Spleen (tissue), 11 donors: ENCODE measurements around the gene NDRG4. TPM values are rescaled to one million over a fixed set of nuclear protein-coding genes. Genes with fewer than 3 reads are reported as not detected.

Source experiments
- DNase-seq: peaks from one replicate; pipeline ENCODE4 v3.0.0-alpha.2; 2020
- H3K27ac ChIP-seq, 8 donors: fragments of 200-600 bp; sonication (generic) in 7 of 8; 1 replicate in 4 of 8; 2 replicates in 4 of 8; pipeline versions ENCODE4 v1.5.0 to v1.8.0; 2016 to 2021; ENCODE audit warnings: inconsistent platforms in 4 of 8, mild to moderate bottlenecking in 4 of 8, moderate library complexity in 1 of 8
- H3K27me3 ChIP-seq, 7 donors: fragments of 200-600 bp; sonication (generic) in 6 of 7; replicated peaks in 1 of 7; 1 replicate in 4 of 7; 2 replicates in 3 of 7; pipeline versions ENCODE4 v1.5.0 to v1.8.0; 2016 to 2021; ENCODE audit warnings: inconsistent platforms in 3 of 7, mild to moderate bottlenecking in 1 of 7
- H3K36me3 ChIP-seq, 6 donors: fragments of 200-600 bp; sonication (generic) in 5 of 6; 1 replicate in 4 of 6; 2 replicates in 2 of 6; pipeline versions ENCODE4 v1.5.0 to v1.8.0; 2016 to 2021; ENCODE audit warnings: inconsistent platforms in 2 of 6
- H3K4me1 ChIP-seq, 6 donors: fragments of 200-600 bp; sonication (generic) in 5 of 6; 1 replicate in 3 of 6; 2 replicates in 3 of 6; pipeline versions ENCODE4 v1.5.0 to v1.8.0; 2016 to 2021; ENCODE audit warnings: inconsistent platforms in 3 of 6
- H3K4me3 ChIP-seq, 8 donors: fragments of 200-600 bp; sonication (generic) in 7 of 8; 1 replicate in 4 of 8; 2 replicates in 4 of 8; pipeline versions ENCODE4 v1.5.0 to v1.8.0; 2016 to 2021; ENCODE audit warnings: inconsistent platforms in 4 of 8, mild to moderate bottlenecking in 4 of 8, moderate library complexity in 2 of 8
- H3K9me3 ChIP-seq, 8 donors: fragments of 200-600 bp; sonication (generic) in 7 of 8; 1 replicate in 4 of 8; 2 replicates in 4 of 8; pipeline versions ENCODE4 v1.5.0 to v1.8.0; 2016 to 2021; ENCODE audit warnings: inconsistent platforms in 4 of 8
- CTCF ChIP-seq, 11 experiments: fragments of 200-600 bp in 7 of 11; fragments of 450-650 bp in 4 of 11; sonication (generic) in 4 of 11; IDR thresholded peaks in 8 of 11; conservative IDR thresholded peaks in 3 of 11; 1 replicate in 7 of 11; 2 replicates in 4 of 11; pipeline versions ENCODE4 v1.4.0 to v1.8.0; 2016 to 2021; ENCODE audit warnings: antibody characterized with exemption in 11 of 11, inconsistent platforms in 4 of 11, mild to moderate bottlenecking in 1 of 11
- POLR2A ChIP-seq, 3 donors: fragments of 450-650 bp; IDR thresholded peaks; one replicate each; pipeline ENCODE4 v1.5.1; 2017; ENCODE audit warnings: antibody characterized with exemption in 3 of 3, mild to moderate bottlenecking in 1 of 3
- POLR2AphosphoS5 ChIP-seq, 3 donors: sonication (generic); formaldehyde crosslinking; IDR thresholded peaks; one replicate each; pipeline ENCODE4 v1.5.1; 2017; ENCODE audit warnings: antibody characterized with exemption in 3 of 3
- WGBS, 5 donors: extraction: QIAGEN DNeasy Blood & Tissue Kit in 3 of 5; methylation state at CpG; one replicate each; pipeline versions ENCODE4 v1.1.5 to v1.1.7; 2013 to 2018; 5-methylcytosine and 5-hydroxymethylcytosine counted together
- intact Hi-C: fragments of 100-400 bp; cut with DNase I; formaldehyde crosslinking; loops from one replicate; pipeline ENCODE4 v1.15.0; 2023; ENCODE audit warnings: low total_unique reads
- polyA plus RNA-seq, 3 donors: library from polyadenylated mRNA; stranded (reverse); fragments of 200-250 nt; gene quantifications; one replicate each; pipeline ENCODE4 v1.2.1, GENCODE V29; 2013
- total RNA-seq, 7 donors: library from RNA; depleted of rRNA in 3 of 7; stranded (reverse); fragments of >200 nt in 3 of 7; fragmentation: NEBNext Ultra II Directional in 4 of 7; extraction: Animal tissue kit (Norgen Biotek cat#: 25700) in 4 of 7; gene quantifications; one replicate each; pipeline versions ENCODE4 v1.1.0 to v1.2.1, GENCODE V29; 2016 to 2021
- donor health status: healthy with polysubstance abuse.
- donor health status: DM: no; HTN: no; CAD: no; lungs with moderate emphysema.
- donor health status: DM: no; HTN: no; CAD: no.
- donor health status: Bipolar disorder and iron deficiency.
- donor health status: healthy.
- donor health status: DM: no; HTN: no; CAD: no.
- donor health status: DM: yes; HTN: yes; CAD: no.

NDRG4 gene
- total and polyA plus RNA-seq, 10 donors = 9.4 to 115 (median 43.6) TPM

DNA sequence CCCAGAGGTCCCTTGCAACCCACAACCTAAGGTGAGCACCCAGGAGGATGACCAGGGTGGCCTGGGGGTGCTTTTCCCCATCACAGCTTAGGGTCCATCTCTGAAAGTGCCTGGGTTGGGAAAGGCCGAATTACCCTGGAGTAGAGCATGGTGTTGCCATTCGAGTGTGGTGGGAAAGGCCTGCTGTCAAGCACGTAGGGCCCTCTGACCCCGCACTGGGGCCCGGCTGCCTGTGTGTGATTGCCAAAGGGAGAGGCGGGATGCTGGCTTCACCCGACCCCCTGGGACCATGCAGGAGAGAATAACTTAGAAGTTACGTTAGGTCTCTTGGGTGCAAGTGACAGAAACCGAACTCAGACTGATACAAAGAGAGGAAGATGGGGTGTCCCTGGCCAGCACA is 27.7 kb upstream of the NDRG4 start:
- intact Hi-C loops = no loop called here
- Histone ChIP-seq H3K4me1 (peaks cover 0 to 41% (median 14%) of the 10 kb centered on the region in 6 donors), H3K4me3 (no peak overlapping the region), H3K27ac (peak overlapping the region in 6 of 8 donors; percentile 38 to 84 (median 76)), H3K9me3 (no peaks in the 10 kb centered on the region), H3K36me3 (no peaks in the 10 kb centered on the region), H3K27me3 (peaks cover 0 to 20% (median 0%) of the 10 kb centered on the region in 7 donors)
- 85 to 94% (median 87%) methylated on average over 9 of the region's 9 CpGs for WGBS, 5 donors
- peak; percentile 55 for DNase-seq
- no peak for TF ChIP-seq CTCF (IDR thresholded peaks at IDR 0.05 in 8 of 11, conservative IDR thresholded peaks at IDR 0.05 in 3 of 11)
- TF ChIP-seq POLR2AphosphoS5 (IDR thresholded peaks at IDR 0.05) = no peak
- no peak for TF ChIP-seq POLR2A (IDR thresholded peaks at IDR 0.05)

DNA sequence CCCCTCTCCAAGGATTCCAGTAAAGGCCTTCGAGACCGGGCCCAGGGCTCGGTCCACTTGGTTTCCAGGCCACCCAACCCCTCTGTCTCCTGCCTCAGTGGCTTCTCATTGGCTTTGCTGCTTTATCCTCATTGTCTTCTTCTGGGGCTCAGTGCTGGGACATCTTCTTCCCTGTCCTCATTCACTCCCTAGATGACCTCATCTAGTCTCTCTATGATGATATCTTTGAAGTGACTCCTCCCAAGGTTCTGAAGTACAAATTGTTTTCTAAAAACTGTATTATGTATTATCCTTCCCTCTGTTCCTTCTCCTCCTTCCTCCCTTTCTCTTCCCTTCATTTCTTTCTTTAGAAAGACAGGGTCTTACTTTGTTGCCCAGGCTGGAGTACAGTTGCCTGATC is 27.1 kb upstream of the NDRG4 start:
- WGBS, 5 donors = 84 to 100% (median 94%) methylated on average over 3 of the region's 3 CpGs
- no peak for DNase-seq
- no peaks in the 10 kb centered on the region for H3K9me3 ChIP-seq
- intact Hi-C loops = no loop called here
- H3K4me1 ChIP-seq = peaks cover 0 to 44% (median 14%) of the 10 kb centered on the region in 6 donors
- H3K36me3 ChIP-seq = no peaks in the 10 kb centered on the region
- H3K27me3 ChIP-seq = peaks cover 0 to 15% (median 0%) of the 10 kb centered on the region in 7 donors
- peak overlapping the region in 6 of 8 donors; percentile 43 to 84 (median 76) for H3K27ac ChIP-seq
- TF ChIP-seq POLR2A (IDR thresholded peaks at IDR 0.05) (no peak), POLR2AphosphoS5 (IDR thresholded peaks at IDR 0.05) (no peak), CTCF (IDR thresholded peaks at IDR 0.05 in 8 of 11, conservative IDR thresholded peaks at IDR 0.05 in 3 of 11) (no peak)
- no peak overlapping the region for H3K4me3 ChIP-seq

GRCh38 chr16:58474296-58474695 is 25.6 kb upstream of the NDRG4 start:
- Histone ChIP-seq H3K4me3 (no peak overlapping the region), H3K27me3 (peaks cover 0 to under 1% (median 0%) of the 10 kb centered on the region in 7 donors), H3K9me3 (no peaks in the 10 kb centered on the region), H3K4me1 (peaks cover 0 to 44% (median 14%) of the 10 kb centered on the region in 6 donors), H3K27ac (peak overlapping the region; percentile 29 to 84 (median 72)), H3K36me3 (no peaks in the 10 kb centered on the region)
- DNase-seq = no peak
- intact Hi-C loops = no loop called here
- TF ChIP-seq CTCF (IDR thresholded peaks at IDR 0.05 in 8 of 11, conservative IDR thresholded peaks at IDR 0.05 in 3 of 11) (no peak), POLR2AphosphoS5 (IDR thresholded peaks at IDR 0.05) (peak in 1 of 3 donors; percentile 19)
- WGBS, 5 donors = 52 to 71% (median 69%) methylated on average over 10 of the region's 10 CpGs

DNA sequence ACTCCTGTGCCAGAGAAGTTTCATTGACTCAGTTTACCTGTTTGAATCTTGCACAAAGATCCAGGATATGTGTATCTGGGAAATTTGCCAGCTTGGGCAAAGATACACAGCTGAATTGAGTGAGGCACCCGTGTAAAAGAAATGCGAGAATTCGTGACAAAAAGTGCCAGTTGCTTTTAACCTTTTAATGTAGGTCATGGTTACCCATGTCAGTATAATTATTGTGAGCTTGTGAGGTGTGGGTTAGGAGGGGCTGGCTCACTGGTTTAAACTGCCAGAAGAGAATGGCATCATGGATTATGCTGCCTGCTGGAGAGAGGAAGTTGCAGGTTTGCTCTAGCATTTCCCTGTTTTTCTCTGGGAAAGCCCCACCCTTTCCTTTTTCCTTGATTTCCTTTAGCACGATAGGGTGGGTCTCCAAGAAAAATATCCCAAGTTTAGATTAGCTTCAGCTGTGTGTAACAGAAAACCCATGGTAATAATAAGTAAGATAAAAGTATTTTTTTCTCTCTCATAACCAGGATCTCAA is 24.8 kb upstream of the NDRG4 start:
- Histone ChIP-seq H3K4me1 (peaks cover 0 to 44% (median 14%) of the 10 kb centered on the region in 6 donors), H3K27me3 (no peaks in the 10 kb centered on the region), H3K9me3 (no peaks in the 10 kb centered on the region), H3K36me3 (no peaks in the 10 kb centered on the region), H3K4me3 (no peak overlapping the region), H3K27ac (peak overlapping the region in 7 of 8 donors; percentile 65 to 84 (median 75))
- no peak for DNase-seq
- intact Hi-C loops = no loop called here
- TF ChIP-seq POLR2A (IDR thresholded peaks at IDR 0.05) = no peak
- peak in 1 of 3 donors; percentile 46 for TF ChIP-seq POLR2AphosphoS5 (IDR thresholded peaks at IDR 0.05)
- 47 to 65% (median 54%) methylated on average over 4 of the region's 4 CpGs for WGBS, 5 donors
